Measurements from ENCODE around the gene PPIA. TPM values are rescaled to one million over a fixed set of nuclear protein-coding genes. Genes with fewer than 3 reads are reported as not detected.

Gene PPIA
- polyA plus RNA-seq, 6 donors from 2014 or later = 2,925 to 4,431 (median 4,097) TPM

Other genes with a start within 250 kb of the PPIA start
- 10 to 100 TPM; 26.9 to 50.8 (median 34.4) TPM for gene DDX56, start 222.8 kb upstream of the PPIA start, polyA plus RNA-seq (ENCODE audit: low read depth in 6 of 6)
- 10 to 100 TPM; 54.8 to 82.0 (median 67.3) TPM for gene TMED4, start 214.4 kb upstream of the PPIA start, polyA plus RNA-seq (ENCODE audit: low read depth in 6 of 6)
- gene OGDH, start 190.1 kb upstream of the PPIA start, polyA plus RNA-seq (ENCODE audit: low read depth in 6 of 6) = 10 to 100 TPM in 5 of 6 donors, 1 to 10 TPM in 1; 9.5 to 21.6 (median 20.1) TPM
- 10 to 100 TPM in 5 of 6 donors, 1 to 10 TPM in 1; 5.8 to 22.8 (median 13.4) TPM for gene ZMIZ2, start 47.8 kb upstream of the PPIA start, polyA plus RNA-seq (ENCODE audit: low read depth in 6 of 6)
- gene H2AZ2, start 51.4 kb downstream of the PPIA start, polyA plus RNA-seq (ENCODE audit: low read depth in 6 of 6) = 100 to 1,000 TPM; 128 to 168 (median 145) TPM
- gene PURB, start 88.8 kb downstream of the PPIA start, polyA plus RNA-seq (ENCODE audit: low read depth in 6 of 6) = 1 to 10 TPM; 2.9 to 4.5 (median 3.5) TPM
- 100 to 1,000 TPM in 3 of 6 donors, 10 to 100 TPM in 3; 83.1 to 151 (median 99.6) TPM for gene MYO1G, start 182.3 kb downstream of the PPIA start, polyA plus RNA-seq (ENCODE audit: low read depth in 6 of 6)
- 100 to 1,000 TPM in 2 of 6 donors, 10 to 100 TPM in 4; 69.3 to 136 (median 77.3) TPM for gene CCM2, start 203.5 kb downstream of the PPIA start, polyA plus RNA-seq (ENCODE audit: low read depth in 6 of 6)

All from naive B cell (primary cell).